MM.1S (cell line): Measurements from ENCODE around the gene ABCB6.
"Not testable (repeated sequence)": the region's sequence is repeated elsewhere in the genome, so short reads cannot be mapped to it uniquely, and the experiment has no call there.

Source experiments
- DNase-seq: peaks from one replicate; pipeline ENCODE4 v3.0.0-alpha.2; 2015
- H2AFZ ChIP-seq: fragments of 300-600 bp; sonication (generic); 2 replicates; pipeline ENCODE4 v1.6.0; 2016; ENCODE audit warnings: antibody characterized with exemption, low read length
- H3F3A ChIP-seq: fragments of 300-600 bp; sonication (generic); 2 replicates; pipeline ENCODE4 v1.6.1; 2016; ENCODE audit warnings: mild to moderate bottlenecking, antibody characterized with exemption, low read length, moderate library complexity, mixed read lengths; ENCODE audit not compliant: insufficient read depth
- H3K27ac ChIP-seq: fragments of 300-600 bp; sonication (generic); 2 replicates; pipeline ENCODE4 v1.5.1; 2016; ENCODE audit warnings: mild to moderate bottlenecking, low read length
- H3K27me3 ChIP-seq: fragments of 300-600 bp; sonication (generic); replicated peaks from 2 replicates; pipeline ENCODE4 v1.6.0; 2016; ENCODE audit warnings: low read length; ENCODE audit not compliant: insufficient read depth
- H3K36me3 ChIP-seq: fragments of 300-600 bp; sonication (generic); replicated peaks from 2 replicates; pipeline ENCODE4 v1.6.1; 2016; ENCODE audit warnings: mild to moderate bottlenecking, low read length, mixed read lengths; ENCODE audit not compliant: insufficient read depth
- H3K4me1 ChIP-seq: fragments of 300-600 bp; sonication (generic); 2 replicates; pipeline ENCODE4 v1.6.1; 2016; ENCODE audit warnings: low read length, mixed read lengths
- H3K4me2 ChIP-seq: fragments of 300-600 bp; sonication (generic); 2 replicates; pipeline ENCODE4 v1.6.0; 2016; ENCODE audit warnings: low read depth, low read length
- H3K4me3 ChIP-seq: fragments of 300-600 bp; sonication (generic); 2 replicates; pipeline ENCODE4 v1.5.1; 2016; ENCODE audit warnings: low read length, mixed read lengths
- H3K79me2 ChIP-seq: fragments of 300-600 bp; sonication (generic); 2 replicates; pipeline ENCODE4 v1.6.1; 2016; ENCODE audit warnings: mixed run types, low read length, mixed read lengths
- H3K9ac ChIP-seq: fragments of 300-600 bp; sonication (generic); 2 replicates; pipeline ENCODE4 v1.6.1; 2016; ENCODE audit warnings: low read length, mixed read lengths
- H3K9me2 ChIP-seq: fragments of 300-600 bp; sonication (generic); replicated peaks from 2 replicates; pipeline ENCODE4 v1.6.1; 2016; ENCODE audit warnings: mild to moderate bottlenecking, low read length, mixed read lengths; ENCODE audit not compliant: insufficient read depth
- H3K9me3 ChIP-seq: fragments of 300-600 bp; sonication (generic); replicated peaks from 2 replicates; pipeline ENCODE4 v1.6.1; 2016; ENCODE audit warnings: mild to moderate bottlenecking, low read length, mixed read lengths; ENCODE audit not compliant: insufficient read depth
- H4K20me1 ChIP-seq: fragments of 300-600 bp; sonication (generic); 2 replicates; pipeline ENCODE4 v1.6.1; 2016; ENCODE audit warnings: mild to moderate bottlenecking, low read length, moderate library complexity, mixed read lengths; ENCODE audit not compliant: insufficient read depth
- CTCF ChIP-seq: fragments of 300-600 bp; sonication (generic); IDR thresholded peaks from 2 replicates; pipeline ENCODE4 v1.5.1; 2016; ENCODE audit warnings: antibody characterized with exemption, low read length, mixed read lengths
- EZH2 ChIP-seq: fragments of 300-600 bp; sonication (generic); optimal IDR thresholded peaks from 2 replicates; pipeline ENCODE3; 2017; ENCODE audit warnings: low read depth, mild to moderate bottlenecking, antibody characterized with exemption, low read length, mixed read lengths
- EZH2phosphoT487 ChIP-seq: fragments of 300-600 bp; sonication (generic); IDR thresholded peaks from 2 replicates; pipeline ENCODE4 v1.6.1; 2018; ENCODE audit warnings: antibody characterized with exemption, low read length

The ABCB6 gene

GRCh38 chr2:219204425-219205164 lies 14.2 kb downstream of the ABCB6 start:
- Histone ChIP-seq H3K4me3 (no peak overlapping the region), H3F3A (peaks cover 13% of the 10 kb centered on the region), H3K4me1 (peaks cover 10% of the 10 kb centered on the region; the same call in 1 of the 2 replicates), H2AFZ (no peak overlapping the region), H3K27me3 (no peaks in the 10 kb centered on the region), H3K9me3 (no peaks in the 10 kb centered on the region), H3K27ac (no peak overlapping the region), H3K9me2 (no peaks in the 10 kb centered on the region), H3K9ac (no peak overlapping the region), H4K20me1 (no peaks in the 10 kb centered on the region), H3K36me3 (no peaks in the 10 kb centered on the region), H3K4me2 (no peak overlapping the region), H3K79me2 (peaks cover 12% of the 10 kb centered on the region; the same call in 1 of the 2 replicates)
- no peak for DNase-seq
- TF ChIP-seq EZH2 (no peak), CTCF (no peak), EZH2phosphoT487 (no peak)

GRCh38 chr2:219201331-219201730 lies 17.4 kb downstream of the ABCB6 start:
- not testable (repeated sequence) for H3F3A ChIP-seq, H3K4me2 ChIP-seq

DNA sequence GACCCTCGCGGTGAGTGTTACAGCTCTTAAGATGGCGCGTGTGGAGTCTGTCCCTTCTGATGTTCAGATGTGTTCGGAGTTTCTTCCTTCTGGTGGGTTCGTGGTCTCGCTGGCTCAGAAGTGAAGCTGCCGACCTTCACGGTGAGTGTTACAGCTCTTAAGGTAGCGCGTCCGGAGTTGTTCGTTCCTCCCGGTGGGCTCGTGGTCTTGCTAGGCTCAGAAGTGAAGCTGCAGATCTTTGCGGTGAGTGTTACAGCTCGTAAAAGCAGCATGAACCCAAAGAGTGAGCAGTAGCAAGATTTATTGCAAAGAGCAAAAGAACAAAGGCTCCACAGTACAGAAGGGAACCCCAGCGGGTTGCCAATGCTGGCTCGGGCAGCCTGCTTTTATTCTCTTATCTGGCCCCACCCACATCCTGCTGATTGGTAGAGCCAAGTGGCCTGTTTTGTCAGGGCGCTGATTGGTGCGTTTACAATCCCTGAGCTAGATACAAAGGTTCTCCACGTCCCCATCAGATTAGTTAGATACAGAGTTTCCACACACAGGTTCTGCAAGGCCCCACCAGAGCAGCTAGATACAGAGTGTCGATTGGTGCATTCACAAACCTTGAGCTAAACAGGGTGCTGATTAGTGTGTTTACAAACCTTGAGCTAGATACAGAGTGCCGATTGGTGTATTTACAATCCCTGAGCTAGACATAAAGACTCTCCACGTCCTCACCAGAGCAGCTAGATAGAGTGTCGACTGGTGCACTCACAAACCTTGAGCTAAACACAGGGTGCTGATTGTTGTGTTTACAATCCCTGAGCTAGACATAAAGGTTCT lies 18.0 kb downstream of the ABCB6 start:
- not testable (repeated sequence) for H3K27me3 ChIP-seq, H3K4me2 ChIP-seq, H3K27ac ChIP-seq, H3K79me2 ChIP-seq, H3K9me3 ChIP-seq, H3K36me3 ChIP-seq, H3F3A ChIP-seq, H3K9ac ChIP-seq, DNase-seq, H3K4me1 ChIP-seq, H3K9me2 ChIP-seq, H3K4me3 ChIP-seq, H4K20me1 ChIP-seq, H2AFZ ChIP-seq

More at GRCh38 chr2:219201331-219201730, 17.4 kb downstream of the ABCB6 start:
- not testable (repeated sequence) for H3K27ac ChIP-seq, H3K9me3 ChIP-seq, H3K4me1 ChIP-seq, DNase-seq, H3K79me2 ChIP-seq, H3K36me3 ChIP-seq, H3K27me3 ChIP-seq, H3K9me2 ChIP-seq, H3K9ac ChIP-seq, H2AFZ ChIP-seq, H4K20me1 ChIP-seq, H3K4me3 ChIP-seq

DNA sequence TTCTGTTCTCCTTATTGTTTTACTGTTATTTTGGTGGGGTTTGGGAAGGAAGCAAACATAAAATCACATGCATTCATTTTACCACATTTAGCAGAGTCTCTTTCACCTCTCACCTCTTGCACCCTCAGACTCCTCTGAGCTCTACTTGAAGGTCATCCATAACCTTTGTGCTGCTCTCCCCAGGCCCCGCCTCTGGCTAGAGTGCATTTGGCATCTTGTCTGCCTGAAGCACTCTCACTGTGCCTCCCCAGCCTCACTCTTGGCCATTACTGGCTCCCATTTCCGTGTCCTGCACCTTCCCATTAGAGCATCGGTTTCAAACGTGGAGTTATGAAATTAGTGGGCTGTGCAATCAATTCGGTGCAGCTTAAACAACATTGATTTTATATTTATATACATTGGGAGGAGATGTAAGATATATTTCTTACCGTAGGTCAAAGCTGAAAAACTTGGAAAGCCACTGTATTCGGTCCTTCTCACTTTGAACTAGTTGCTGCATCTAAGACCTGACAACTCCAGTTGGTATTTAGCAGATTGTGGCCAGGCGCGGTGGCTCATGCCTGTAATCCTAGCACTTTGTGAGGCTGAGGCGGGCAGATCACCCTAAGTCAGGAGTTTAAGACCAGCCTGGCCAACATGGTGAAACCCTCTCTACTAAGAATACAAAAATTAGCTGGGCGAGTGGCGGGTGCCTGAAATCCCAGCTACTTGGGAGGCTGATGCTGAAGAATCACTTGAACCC lies 19.1 kb downstream of the ABCB6 start:
- Histone ChIP-seq H3K9ac (no peak overlapping the region), H3K27ac (no peak overlapping the region), H3K36me3 (no peaks in the 10 kb centered on the region), H3K9me2 (no peaks in the 10 kb centered on the region), H3K4me2 (no peak overlapping the region), H3F3A (no peaks in the 10 kb centered on the region), H3K4me3 (no peak overlapping the region), H3K9me3 (no peaks in the 10 kb centered on the region), H2AFZ (no peak overlapping the region), H3K79me2 (no peaks in the 10 kb centered on the region), H3K4me1 (no peaks in the 10 kb centered on the region), H4K20me1 (no peaks in the 10 kb centered on the region), H3K27me3 (no peaks in the 10 kb centered on the region)
- no peak for DNase-seq
- TF ChIP-seq CTCF (no peak), EZH2 (no peak), EZH2phosphoT487 (no peak)
